ENCODE measurements around the gene NLRX1. TPM values are rescaled to one million over a fixed set of nuclear protein-coding genes. Genes with fewer than 3 reads are reported as not detected.

Gene NLRX1
- total and polyA plus RNA-seq, 10 donors, result 3.6 to 18.7 (median 14.0) TPM

- peaks cover 0 to 54% (median 8%) of the 10 kb centered on the region in 6 donors for H3K4me1 ChIP-seq
- H3K9me3 ChIP-seq, result no peaks in the 10 kb centered on the region
- DNase-seq, result peak; percentile 58
- no peak overlapping the region for H3K4me3 ChIP-seq
- H3K27me3 ChIP-seq (replicated peaks in 1 of 7), result no peaks in the 10 kb centered on the region
- H3K27ac ChIP-seq, result peak overlapping the region in 1 of 8 donors; percentile 87
- intact Hi-C loops (cut with DNase I; ENCODE audit: low total_unique reads), result loop anchor here (10.0 kb wide), 1 partner anchor 99 kb away; a partner anchor contains a TSS
- H3K36me3 ChIP-seq, result no peaks in the 10 kb centered on the region
- TF ChIP-seq POLR2A (IDR thresholded peaks at IDR 0.05) (no peak), CTCF (IDR thresholded peaks at IDR 0.05 in 8 of 11, conservative IDR thresholded peaks at IDR 0.05 in 3 of 11) (no peak), POLR2AphosphoS5 (IDR thresholded peaks at IDR 0.05) (no peak)
- 87 to 94% (median 90%) methylated on average over 10 of the region's 10 CpGs for WGBS, 5 donors
Measured at GRCh38 chr11:119193626-119194025, 25.1 kb downstream of the NLRX1 start.

GRCh38 chr11:119194811-119195440 is 26.4 kb downstream of the NLRX1 start:
- DNase-seq, result peak; percentile 40
- Histone ChIP-seq H3K4me3 (no peak overlapping the region), H3K9me3 (no peaks in the 10 kb centered on the region), H3K27me3 (replicated peaks in 1 of 7) (no peaks in the 10 kb centered on the region), H3K4me1 (peaks cover 0 to 54% (median 8%) of the 10 kb centered on the region in 6 donors), H3K27ac (peak overlapping the region in 1 of 8 donors; percentile 81), H3K36me3 (no peaks in the 10 kb centered on the region)
- WGBS, 5 donors, result 62 to 84% (median 75%) methylated on average over 6 to 7 of the region's 7 CpGs
- TF ChIP-seq POLR2AphosphoS5 (IDR thresholded peaks at IDR 0.05), result no peak
- TF ChIP-seq POLR2A (IDR thresholded peaks at IDR 0.05), result no peak
- TF ChIP-seq CTCF (IDR thresholded peaks at IDR 0.05 in 8 of 11, conservative IDR thresholded peaks at IDR 0.05 in 3 of 11), result no peak
- intact Hi-C loops (cut with DNase I; ENCODE audit: low total_unique reads), result loop anchor here (10.0 kb wide), 1 partner anchor 100 kb away; a partner anchor contains a TSS

GRCh38 chr11:119195680-119196079 is 27.2 kb downstream of the NLRX1 start:
- TF ChIP-seq CTCF (IDR thresholded peaks at IDR 0.05 in 8 of 11, conservative IDR thresholded peaks at IDR 0.05 in 3 of 11) (no peak), POLR2A (IDR thresholded peaks at IDR 0.05) (no peak), POLR2AphosphoS5 (IDR thresholded peaks at IDR 0.05) (no peak)
- no peaks in the 10 kb centered on the region for H3K27me3 ChIP-seq (replicated peaks in 1 of 7)
- no peaks in the 10 kb centered on the region for H3K9me3 ChIP-seq
- intact Hi-C loops (cut with DNase I; ENCODE audit: low total_unique reads), result loop anchor here (10.0 kb wide), 1 partner anchor 101 kb away; a partner anchor contains a TSS
- no peaks in the 10 kb centered on the region for H3K36me3 ChIP-seq
- peak overlapping the region in 2 of 8 donors; percentile 72 to 81 for H3K27ac ChIP-seq
- peak; percentile 74 for DNase-seq
- H3K4me1 ChIP-seq, result peaks cover 0 to 54% (median 8%) of the 10 kb centered on the region in 6 donors
- 34 to 60% (median 47%) methylated on average over 6 of the region's 6 CpGs for WGBS, 5 donors
- H3K4me3 ChIP-seq, result no peak overlapping the region

GRCh38 chr11:119196833-119197483 is 28.4 kb downstream of the NLRX1 start:
- Histone ChIP-seq H3K4me1 (peaks cover 0 to 47% (median 8%) of the 10 kb centered on the region in 6 donors), H3K27me3 (replicated peaks in 1 of 7) (no peaks in the 10 kb centered on the region), H3K9me3 (no peaks in the 10 kb centered on the region), H3K4me3 (peak overlapping the region in 1 of 8 donors; percentile 16), H3K27ac (peak overlapping the region in 6 of 8 donors; percentile 16 to 81 (median 64)), H3K36me3 (no peaks in the 10 kb centered on the region)
- WGBS, 5 donors, result 41 to 46% (median 44%) methylated on average over 5 of the region's 5 CpGs
- DNase-seq, result peak; percentile 50
- no peak for TF ChIP-seq POLR2A (IDR thresholded peaks at IDR 0.05)
- TF ChIP-seq CTCF (IDR thresholded peaks at IDR 0.05 in 8 of 11, conservative IDR thresholded peaks at IDR 0.05 in 3 of 11), result peak; percentile 61 to 89 (median 81)
- TF ChIP-seq POLR2AphosphoS5 (IDR thresholded peaks at IDR 0.05), result peak in 1 of 3 donors; percentile 52
- intact Hi-C loops (cut with DNase I; ENCODE audit: low total_unique reads), result loop anchor here (10.0 kb wide), 1 partner anchor 102 kb away; a partner anchor contains a TSS
